Measurements from ENCODE around the gene FARP1.

- TF ChIP-seq GATA2 (IDR thresholded peaks at IDR 0.05; ENCODE audit: low read depth, low read length) (no peak), GATA3 (IDR thresholded peaks at IDR 0.05; ENCODE audit: low read depth, low read length) (no peak)
Measured at GRCh38 chr13:98460516-98460915, 317.6 kb downstream of the FARP1 start.

All from SH-SY5Y (cell line).